Measurements from ENCODE around the gene CDC25A. TPM values are rescaled to one million over a fixed set of nuclear protein-coding genes. Genes with fewer than 3 reads are reported as not detected.
"Not testable (repeated sequence)": the region's sequence is repeated elsewhere in the genome, so short reads cannot be mapped to it uniquely, and the experiment has no call there.

Gene CDC25A
- 4.5 TPM for total RNA-seq

- DNase-seq (ENCODE audit: low spot score in 2 of 2) (peak; percentile 93 to 97), FAIRE-seq (peak; percentile 88)
These were observed at the start of gene CDC25A for GRCh38 chr3:48188266-48189201. Gene CDC25A (minus strand): TSS chr3:48188417. CDS start chr3:48187947, 470 bp downstream.

DNA sequence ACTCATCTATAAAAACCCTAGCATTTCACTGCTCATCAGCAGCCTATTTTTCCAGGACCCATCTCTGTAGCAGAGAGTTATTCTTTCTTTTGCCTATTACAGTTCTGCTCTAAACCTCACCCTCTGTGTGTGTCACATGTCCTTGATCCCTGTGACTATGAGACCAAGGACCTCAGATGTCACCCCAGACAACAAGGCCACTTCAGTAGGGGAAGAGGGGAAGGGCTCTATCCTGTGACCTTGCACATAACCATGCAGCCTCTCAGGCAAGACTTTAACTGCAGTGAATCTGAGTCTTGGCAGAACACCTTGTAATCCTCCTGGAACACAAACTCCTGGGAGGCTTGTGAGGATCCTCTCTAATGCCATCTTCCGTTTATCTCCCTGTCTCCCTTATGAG, 48.3 kb upstream of the CDC25A start:
- FAIRE-seq = no peak
- DNase-seq (ENCODE audit: low spot score in 2 of 2) = no peak

DNA sequence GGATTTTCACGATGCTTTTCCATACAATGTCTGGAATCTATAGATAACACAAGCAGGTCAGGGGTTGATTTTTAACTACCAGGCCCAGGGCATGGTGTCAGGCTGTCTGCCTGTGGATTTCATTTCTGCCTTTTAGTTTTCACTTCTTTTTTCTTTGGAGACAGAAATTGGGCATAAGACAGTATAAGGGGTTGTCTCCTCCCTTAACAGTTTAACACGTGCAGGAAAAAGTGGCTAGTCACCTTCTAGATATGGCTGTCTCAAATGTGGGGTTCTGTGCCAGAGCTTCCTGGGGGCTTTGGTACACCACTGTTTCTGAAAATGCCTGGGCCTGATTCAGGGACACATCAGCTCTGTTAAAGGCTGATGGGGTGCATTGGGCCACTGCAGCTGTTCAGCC, 45.3 kb upstream of the CDC25A start:
- no peak for DNase-seq (ENCODE audit: low spot score in 2 of 2)
- FAIRE-seq = no peak

DNA sequence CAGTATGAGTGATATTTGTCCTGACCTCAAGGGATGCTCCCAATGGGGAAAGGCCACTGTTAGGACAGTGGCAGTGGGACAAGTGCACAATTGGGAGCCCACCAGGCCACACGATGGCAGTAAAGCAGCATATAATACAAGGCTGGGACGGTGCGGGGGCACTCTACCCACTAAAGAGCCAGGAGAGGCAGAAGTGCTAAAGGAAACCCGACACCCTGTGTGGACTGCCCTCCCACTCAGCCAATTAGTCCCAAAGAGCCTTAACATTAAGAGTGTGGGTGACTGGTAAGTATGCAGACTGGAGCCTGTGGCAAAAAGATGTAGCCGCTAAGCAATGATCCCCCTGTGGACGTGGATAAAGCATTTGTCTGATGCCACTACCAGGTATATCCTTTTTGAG, 44.5 kb upstream of the CDC25A start:
- DNase-seq (ENCODE audit: low spot score in 2 of 2) (peak; percentile 47 to 70), FAIRE-seq (no peak)

GRCh38 chr3:48232232-48232631, 44.0 kb upstream of the CDC25A start:
- no peak for DNase-seq (ENCODE audit: low spot score in 2 of 2)
- FAIRE-seq = no peak

- FAIRE-seq = no peak
- DNase-seq (ENCODE audit: low spot score in 2 of 2) = no peak
These were observed 38.7 kb upstream of the CDC25A start for GRCh38 chr3:48226939-48227338.

DNA sequence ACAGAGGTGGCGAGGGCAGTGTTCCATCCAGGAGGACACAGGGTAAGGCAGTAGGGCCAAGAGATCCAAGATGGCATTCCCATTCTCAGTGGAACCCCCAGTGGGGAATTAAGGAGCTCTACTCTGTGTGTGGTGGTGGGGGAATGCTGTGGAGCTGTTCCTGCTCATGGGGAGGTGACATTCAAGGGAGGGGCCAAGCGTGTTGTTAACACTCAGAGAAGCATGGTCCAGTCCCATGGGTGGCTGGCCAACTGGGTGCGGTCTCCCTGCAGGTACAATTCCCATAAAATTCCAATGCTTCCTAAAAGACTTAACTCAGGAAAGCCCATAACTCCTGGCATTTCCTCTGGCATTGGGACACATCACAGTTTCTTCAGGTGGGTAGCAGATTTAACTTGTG, 37.4 kb upstream of the CDC25A start:
- DNase-seq (ENCODE audit: low spot score in 2 of 2) = no peak
- FAIRE-seq = no peak

DNA sequence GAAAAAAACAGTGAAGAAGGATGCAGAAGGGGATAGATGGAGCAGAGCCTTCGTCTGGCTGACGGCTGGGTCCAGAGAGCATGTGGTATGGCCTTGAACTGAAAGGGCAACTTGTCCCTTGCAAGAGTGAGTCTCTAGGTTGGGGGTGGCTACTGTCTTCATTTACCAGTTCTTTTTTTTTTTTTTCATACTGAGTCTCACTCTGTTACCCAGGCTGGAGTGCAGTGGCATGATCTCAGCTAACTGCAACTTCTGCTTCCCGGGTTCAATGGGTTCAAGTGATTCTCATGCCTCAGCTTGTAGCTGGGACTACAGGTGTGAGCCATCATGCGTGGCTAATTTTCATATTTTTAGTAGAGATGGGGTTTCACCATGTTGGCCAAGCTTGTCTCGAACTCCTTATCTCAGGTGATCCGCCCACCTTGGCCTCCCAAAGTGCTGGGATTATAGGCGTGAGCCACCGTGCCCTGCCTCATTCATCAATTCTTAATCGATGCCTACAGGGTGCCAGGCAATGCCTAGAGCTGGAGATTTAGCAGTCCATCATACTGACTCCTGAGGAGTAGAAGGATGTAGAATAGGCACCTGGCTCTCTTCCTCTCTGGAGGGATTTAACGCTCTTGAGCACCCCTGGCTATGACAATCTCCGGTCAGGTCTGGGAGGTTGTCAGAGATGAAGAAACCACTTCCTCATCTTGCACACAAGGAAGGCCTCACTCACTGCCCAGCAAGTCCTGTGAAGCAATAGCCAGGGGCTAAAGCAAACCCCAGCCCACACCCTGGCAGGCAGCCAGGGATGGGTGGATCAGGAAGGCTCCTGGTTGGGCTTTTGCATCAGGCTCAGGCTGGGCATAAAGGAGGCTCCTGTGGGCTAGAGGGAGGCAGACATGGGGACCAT, 34.6 kb upstream of the CDC25A start, which contains the start of gene CAMP:
Gene CAMP, plus strand, starts transcription at position 880 of the 898 bp plus-strand sequence. Its CDS starts 17 bp downstream, at position 897.
- DNase-seq (ENCODE audit: low spot score in 2 of 2) (no peak), FAIRE-seq (no peak)

- DNase-seq (ENCODE audit: low spot score in 2 of 2) (no peak), FAIRE-seq (no peak)
These were observed 32.5 kb upstream of the CDC25A start for GRCh38 chr3:48220746-48221145.

DNA sequence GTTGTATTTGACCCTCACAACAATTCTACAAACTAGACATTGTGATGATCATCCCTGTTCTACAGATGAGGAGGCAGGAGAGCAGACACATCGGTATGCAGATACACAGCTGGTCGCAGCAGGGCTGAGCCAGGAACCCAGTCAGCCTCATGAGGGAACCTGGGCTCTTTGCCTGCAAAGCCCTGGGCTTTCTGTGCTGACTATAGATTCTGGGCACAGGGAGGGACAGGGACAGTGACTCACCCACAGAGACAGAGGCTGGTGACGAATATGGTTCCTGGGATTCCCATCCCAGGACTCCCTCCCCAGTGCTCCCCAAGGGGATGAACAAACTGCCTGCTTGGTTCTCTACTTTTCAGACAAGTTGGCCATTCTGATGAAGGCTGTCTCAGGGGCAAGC, 31.3 kb upstream of the CDC25A start:
- DNase-seq (ENCODE audit: low spot score in 2 of 2) (no peak), FAIRE-seq (no peak)

- no peak for DNase-seq (ENCODE audit: low spot score in 2 of 2)
These were observed 30.3 kb upstream of the CDC25A start for GRCh38 chr3:48218537-48218936.

GRCh38 chr3:48217449-48217848, 29.2 kb upstream of the CDC25A start:
- no peak for FAIRE-seq

More at GRCh38 chr3:48218537-48218936, 30.3 kb upstream of the CDC25A start:
- FAIRE-seq = no peak

DNA sequence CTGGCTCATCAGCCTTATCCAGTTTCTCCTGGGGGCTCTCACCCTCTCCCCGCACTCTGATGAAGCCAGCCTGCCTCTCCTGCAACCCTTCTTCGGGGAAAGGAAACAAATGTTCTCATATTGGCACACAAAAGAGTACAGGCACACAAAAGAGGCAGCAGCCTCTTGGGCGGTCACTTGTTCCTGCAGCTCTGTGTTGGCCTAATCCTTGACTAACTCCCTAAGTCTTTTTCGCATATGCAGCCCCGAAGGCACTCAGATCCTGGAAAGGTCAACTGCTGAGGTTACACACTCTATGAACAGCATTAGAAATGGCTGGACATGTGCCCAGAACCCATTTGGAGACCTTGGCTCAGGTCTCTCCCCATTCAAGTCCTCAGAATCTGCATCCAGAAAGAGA, 27.7 kb upstream of the CDC25A start:
- no peak for FAIRE-seq
- no peak for DNase-seq (ENCODE audit: low spot score in 2 of 2)

More at GRCh38 chr3:48217449-48217848, 29.2 kb upstream of the CDC25A start:
- no peak for DNase-seq (ENCODE audit: low spot score in 2 of 2)

- DNase-seq (ENCODE audit: low spot score in 2 of 2) = no peak
- no peak for FAIRE-seq
These were observed 27.2 kb upstream of the CDC25A start for GRCh38 chr3:48215466-48215865.

- DNase-seq (ENCODE audit: low spot score in 2 of 2) (no peak), FAIRE-seq (no peak)
These were observed 26.8 kb upstream of the CDC25A start for GRCh38 chr3:48215019-48215418.

GRCh38 chr3:48214225-48214624, 26.0 kb upstream of the CDC25A start:
- FAIRE-seq (no peak), DNase-seq (ENCODE audit: low spot score in 2 of 2) (no peak)

DNA sequence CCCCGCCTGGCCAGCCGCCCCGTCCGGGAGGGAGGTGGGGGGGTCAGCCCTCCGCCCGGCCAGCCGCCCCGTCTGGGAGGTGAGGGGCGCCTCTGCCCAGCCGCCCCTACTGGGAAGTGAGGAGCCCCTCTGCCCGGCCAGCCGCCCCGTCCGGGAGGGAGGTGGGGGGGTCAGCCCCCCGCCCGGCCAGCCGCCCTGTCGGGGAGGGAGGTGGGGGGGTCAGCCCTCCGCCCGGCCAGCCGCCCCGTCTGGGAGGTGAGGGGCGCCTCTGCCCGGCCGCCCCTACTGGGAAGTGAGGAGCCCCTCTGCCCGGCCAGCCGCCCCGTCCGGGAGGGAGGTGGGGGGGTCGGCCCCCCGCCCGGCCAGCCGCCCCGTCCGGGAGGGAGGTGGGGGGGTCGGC, 23.6 kb upstream of the CDC25A start:
- not testable (repeated sequence) for FAIRE-seq; DNase-seq (ENCODE audit: low spot score in 2 of 2)

DNA sequence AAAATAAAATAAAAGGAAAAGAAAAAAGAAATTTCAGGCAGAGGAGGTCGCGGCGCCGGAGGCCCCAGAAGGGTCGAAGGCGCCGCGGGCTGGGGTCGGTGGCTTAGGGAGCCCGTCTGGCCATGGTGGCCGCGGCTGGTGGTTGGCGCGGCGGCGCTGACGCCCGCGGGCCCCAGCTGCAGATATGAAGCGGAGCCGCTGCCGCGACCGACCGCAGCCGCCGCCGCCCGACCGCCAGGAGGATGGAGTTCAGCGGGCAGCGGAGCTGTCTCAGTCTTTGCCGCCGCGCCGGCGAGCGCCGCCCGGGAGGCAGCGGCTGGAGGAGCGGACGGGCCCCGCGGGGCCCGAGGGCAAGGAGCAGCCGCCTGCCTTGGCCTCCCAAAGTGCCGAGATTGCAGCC, 22.3 kb upstream of the CDC25A start:
- not testable (repeated sequence) for DNase-seq (ENCODE audit: low spot score in 2 of 2); FAIRE-seq

DNA sequence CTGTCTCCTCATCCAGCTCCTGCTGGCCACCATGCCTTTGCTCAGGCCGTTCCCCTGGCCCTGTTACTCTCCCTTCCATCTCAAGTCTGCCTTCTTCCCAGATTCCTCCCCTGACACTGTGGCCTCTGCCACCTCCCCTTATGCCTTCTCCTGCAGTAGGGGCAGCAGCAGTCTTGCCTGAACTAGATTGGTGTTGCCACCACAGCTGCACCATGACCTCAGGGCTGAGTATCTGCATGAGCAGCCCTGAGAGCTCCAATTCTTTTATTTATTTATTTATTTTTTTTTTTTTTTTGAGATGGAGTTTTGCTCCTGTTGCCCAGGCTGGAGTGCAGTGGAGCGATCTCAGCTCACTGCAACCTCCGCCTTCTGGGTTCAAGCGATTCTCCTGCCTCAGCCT, 21.2 kb upstream of the CDC25A start:
- no peak for DNase-seq (ENCODE audit: low spot score in 2 of 2)
- FAIRE-seq = no peak

GRCh38 chr3:48208076-48208475, 19.9 kb upstream of the CDC25A start:
- no peak for DNase-seq (ENCODE audit: low spot score in 2 of 2)
- no peak for FAIRE-seq

DNA sequence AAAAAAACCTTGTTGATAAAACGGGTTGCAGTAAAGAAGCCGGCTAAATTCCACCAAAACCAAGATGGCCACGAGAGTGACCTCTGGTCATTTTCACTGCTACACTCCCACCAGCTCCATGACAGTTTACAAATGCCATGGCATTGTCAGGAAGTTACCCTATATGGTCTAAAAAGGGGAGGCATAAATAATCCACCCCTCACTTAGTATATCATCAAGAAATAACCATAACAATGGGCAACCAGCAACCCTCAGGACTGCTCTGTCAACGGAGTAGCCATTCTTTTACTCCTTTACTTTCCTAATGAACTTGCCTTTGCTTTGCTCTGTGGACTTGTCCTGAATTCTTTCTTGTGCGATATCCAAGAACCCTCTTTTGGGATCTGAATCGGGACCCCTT, 14.4 kb upstream of the CDC25A start:
- FAIRE-seq = no peak
- no peak for DNase-seq (ENCODE audit: low spot score in 2 of 2)

Data from frontal cortex (tissue), 4 donors.